Stimulated activated CD4-positive, alpha-beta T cell treated with anti-CD3 and anti-CD28 coated beads, Interleukin-12 subunit alpha, Interleukin-12 subunit beta, amount 100 ng/mL, for 24 hours (primary cell): Measurements from ENCODE around the gene ELF1.
A peak's percentile ranks its signal among the peaks of the same experiment; 100 is the strongest.

Experiments used
- DNase-seq, 2 experiments: peaks; one replicate each; pipeline ENCODE4 v3.0.0-alpha.2; 2020; ENCODE audit warnings: low read depth in 2 of 2

ELF1 gene

DNA sequence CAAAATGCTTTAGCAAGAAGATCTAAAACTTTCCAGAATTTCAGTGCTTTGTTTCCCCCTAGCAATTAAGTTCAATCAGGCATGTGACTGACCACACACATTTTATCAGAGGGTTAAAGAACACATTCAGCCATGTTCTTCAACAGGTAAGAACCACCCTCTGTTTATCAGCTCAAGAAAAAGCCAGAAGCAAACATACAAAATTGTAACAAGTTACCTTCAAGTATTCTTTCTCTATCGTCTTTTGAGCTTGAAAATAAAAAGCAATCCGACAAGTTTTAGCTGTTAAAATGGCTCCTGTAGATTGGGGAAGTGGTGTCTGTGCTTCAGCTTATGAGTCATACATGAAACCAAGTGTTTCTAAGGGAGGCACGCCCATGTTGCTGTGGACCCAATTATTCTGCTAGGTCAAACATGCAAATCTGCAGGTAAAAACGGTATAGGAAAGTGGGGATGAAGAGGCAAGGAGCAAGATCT lies at the start of gene ELF1:
TSS of gene ELF1 (minus strand) at position 306 of the 477 bp plus-strand sequence. CDS start 37,262 bp downstream, outside the sequence.
- peak in 1 of 2 experiments; percentile 18 for DNase-seq

DNA sequence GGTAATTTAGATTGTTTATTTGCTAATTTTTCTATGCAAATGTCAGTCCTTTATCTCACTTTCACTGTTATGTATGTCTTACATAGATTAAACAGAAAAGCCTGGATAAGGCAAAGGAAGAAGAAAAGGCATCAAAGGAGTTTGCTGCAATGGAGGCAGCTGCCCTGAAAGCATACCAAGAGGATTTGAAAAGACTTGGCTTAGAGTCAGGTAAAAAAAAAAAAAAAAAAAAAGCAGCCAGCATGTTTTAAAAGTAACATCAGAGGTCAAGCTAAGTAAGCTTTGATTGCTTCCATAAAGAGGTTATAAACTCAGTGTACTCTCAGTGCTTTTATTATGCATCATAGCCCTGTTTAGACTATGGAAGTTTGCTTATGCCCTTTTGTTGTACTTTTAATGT lies 46.0 kb upstream of the ELF1 start:
- DNase-seq, result no peak

DNA sequence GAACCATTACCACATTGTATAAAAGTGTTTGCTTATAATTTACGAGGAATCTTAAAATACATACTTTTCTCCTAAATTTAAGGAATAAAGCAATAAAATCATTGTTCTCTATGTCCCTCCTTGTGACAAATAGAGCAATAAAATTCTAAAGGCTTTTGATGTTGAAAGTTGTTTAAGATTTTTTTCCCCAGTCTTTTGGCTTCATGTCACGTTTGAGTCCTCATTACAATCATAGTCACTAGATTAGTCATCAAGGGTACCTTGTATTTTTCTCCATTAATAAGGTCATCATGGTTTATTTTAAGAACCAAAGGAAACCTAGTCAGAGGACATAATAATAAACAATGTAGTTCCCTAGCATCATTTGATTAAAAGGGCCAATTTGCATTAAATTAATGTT lies 45.4 kb upstream of the ELF1 start:
- no peak for DNase-seq

DNA sequence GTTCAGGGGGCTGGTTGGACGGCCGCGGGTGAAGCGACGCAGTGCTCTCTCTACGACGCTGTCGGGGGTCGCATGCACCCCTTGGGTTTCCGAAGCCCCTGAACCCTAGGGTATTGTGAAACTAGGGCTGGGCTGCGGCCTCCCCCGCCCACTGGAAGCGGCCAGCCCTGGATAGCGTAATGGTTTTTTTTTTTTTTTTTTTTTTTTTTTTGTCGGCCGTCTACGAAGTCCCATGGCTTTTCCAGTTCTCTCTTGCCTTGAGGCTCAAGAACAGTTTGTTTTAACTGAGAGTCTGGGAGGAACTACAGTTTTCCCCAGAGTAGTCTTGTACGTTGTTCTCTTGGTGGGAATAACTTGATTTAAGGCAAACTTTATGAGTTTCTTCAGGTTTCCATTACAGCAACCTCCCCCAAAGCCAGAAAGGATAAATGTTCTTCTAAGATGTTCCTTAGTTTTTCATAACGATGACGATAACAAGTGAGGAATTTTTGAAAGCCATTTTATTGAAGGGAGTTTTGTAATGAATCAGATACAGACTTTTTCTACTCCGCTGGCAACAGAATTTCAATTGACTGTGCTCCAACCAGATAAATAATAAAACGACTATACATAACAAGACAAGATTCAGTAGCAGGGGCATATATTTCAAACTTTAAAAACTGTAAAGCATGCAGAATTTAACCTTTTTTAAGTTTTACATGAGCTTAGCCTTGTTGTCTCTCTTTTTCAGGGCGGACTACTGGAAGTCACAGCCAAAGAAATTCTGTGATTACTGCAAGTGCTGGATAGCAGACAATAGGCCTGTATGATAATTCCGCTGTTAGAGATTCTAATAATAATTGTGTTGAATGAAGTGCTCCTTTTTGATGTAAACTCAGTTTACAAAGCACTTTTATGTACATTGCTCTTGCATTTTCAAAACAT lies 43.1 kb upstream of the ELF1 start:
- DNase-seq, result no peak

DNA sequence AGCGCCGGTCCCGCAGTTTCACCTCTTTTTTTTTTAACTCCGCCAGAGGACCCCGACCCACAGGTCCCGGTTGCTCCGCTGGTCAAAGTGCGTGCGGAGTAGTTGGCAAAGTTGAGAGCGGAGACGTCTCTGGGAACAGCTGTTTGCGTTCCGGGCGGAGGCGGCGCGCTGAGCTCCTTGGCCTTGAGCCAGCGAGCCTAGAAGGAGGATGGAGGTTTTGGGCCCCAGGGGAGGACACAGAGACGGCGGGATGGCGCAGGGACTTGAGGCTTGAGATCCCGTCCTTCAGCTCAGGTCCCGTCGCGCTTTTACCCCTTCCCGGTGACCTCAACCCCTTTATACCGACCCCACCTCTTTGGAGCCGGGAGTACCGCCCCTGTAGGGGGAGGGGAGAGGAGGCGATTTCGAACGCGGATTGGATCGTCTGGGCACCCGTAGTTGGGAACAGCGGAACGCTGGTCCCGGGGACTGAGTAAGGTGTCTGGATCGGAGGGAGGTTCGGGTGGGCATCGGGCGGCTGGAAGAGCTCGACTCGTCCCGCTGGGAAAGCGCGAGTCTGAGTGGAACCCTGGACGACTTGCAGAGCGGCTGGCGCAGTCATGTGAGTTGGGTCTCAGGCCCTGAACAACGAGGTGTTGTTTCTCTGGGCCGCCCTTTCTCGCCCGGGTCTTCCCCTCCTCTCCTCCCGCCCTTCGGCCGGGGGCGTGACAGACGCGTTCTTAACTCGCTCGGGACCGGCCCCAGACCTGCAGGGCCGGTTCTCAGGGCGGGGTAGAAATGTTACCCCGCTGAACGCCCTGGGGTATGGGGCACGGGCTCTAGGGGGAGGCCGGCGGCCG lies 42.2 kb upstream of the ELF1 start, which contains the start of gene WBP4:
TSS of gene WBP4 (plus strand) at position 435 of the 839 bp plus-strand sequence. CDS start at position 600, 165 bp downstream.
- peak; percentile 84 to 88 for DNase-seq

DNA sequence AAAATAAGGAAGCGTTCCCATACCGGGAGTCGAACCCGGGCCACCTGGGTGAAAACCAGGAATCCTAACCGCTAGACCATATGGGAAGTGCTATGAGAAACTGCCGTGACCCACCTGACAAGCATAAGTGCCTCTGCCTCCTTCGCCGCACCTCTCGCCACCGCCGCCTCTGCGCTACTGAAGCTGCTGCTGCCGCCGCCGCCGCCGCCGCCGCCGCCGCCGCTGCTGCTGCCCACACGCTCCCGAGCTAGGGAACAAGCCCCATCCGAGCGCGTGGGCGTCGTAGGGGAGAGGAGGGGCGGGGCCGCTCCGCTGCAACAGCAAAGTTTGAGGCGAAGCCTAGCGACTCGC lies 41.6 kb upstream of the ELF1 start:
- peak; percentile 77 to 82 for DNase-seq

DNA sequence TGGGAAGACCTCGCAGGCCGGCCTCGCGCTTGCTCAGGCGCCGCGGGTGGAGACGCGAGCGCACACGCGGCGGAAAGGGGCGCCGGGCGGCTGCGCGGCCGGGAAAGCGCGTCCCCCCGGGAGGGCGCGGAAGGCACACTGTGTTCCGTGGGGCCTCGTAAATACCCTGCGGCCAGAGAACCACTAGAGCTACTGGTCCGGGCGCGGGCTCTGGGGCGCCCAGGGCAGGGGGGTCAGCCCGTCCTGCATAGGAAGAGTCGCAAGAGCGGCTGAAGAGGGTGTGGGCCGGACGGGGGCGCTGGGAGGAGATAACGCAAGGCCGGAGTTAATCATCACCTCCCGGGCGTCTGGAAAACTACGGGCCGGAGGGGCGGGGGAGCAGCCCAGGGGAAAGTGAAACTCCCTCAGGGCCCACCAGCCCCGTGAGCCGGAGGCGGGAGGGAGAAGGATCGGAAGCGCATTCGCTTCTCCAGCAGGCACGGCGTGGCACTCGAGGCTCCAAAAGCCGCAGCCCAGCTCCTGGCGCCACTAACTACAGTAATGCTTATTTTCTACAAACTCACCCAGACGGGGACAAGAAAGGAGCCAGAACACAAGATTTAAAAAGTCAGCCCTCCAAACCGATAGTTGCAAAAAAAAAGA lies 41.1 kb upstream of the ELF1 start:
- peak; percentile 70 to 81 for DNase-seq

DNA sequence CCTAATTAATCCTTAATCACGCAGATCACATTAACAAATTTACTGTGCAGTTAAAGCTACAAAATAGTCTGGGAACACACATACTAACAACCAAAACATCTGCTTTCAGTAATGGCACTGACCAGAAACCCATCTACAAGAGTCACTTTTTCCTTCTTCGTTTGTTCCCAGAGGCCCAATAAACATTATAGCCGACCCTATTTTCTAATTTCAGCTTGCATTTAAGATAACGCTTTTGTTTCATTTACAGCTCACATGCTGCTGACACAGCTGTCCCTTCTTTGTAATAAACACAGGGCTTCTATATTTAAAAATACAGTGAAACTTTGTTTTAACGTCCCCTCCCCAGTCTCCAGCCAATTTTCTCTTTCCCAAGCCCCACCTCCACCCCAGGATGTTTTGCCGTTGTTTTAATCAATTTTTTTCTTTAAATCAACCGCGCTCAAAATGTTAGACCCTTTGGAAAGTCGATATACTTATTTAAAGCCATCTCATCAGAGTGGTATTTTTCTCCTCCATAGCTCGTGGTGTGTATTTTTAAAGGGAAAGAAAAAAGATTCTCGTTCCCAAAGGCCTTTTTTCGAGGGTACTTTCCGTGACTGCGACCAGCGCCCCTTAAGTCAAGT lies 40.5 kb upstream of the ELF1 start:
- DNase-seq, result no peak

DNA sequence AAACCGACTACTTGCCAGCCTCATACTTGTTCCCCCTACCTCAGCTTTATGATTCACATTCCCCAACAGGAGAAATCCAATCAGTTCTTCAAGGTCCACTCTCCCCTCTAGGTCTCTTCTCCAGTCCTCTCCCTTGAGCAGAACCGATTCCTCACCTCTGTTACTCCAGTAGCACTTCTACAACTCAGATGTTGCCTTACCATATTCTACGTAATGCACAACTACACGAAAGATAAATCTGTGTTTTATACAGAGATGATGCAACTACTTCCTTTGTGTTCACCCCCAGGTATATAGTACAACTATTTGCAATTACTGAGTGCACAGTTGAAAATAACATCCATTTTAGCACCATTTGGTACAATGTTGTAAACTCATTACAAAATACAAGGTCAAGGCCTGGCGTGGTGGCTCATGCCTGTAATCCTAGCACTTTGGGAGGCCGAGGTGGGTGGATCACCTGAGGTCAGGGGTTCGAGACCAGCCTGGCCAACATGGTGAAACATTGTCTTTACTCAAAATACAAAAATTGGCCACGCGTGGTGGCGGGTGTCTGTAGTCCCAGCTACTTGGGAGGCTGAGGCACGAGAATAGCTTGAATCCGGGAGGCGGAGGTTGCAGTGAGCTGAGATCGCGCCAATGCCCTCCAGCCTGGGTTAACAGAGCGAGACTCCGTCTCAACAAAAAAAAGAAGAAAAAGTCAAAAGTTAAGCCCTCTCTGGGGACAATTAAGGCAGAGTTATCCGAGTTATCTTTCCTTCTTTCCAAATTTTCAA lies 39.4 kb upstream of the ELF1 start:
- no peak for DNase-seq

DNA sequence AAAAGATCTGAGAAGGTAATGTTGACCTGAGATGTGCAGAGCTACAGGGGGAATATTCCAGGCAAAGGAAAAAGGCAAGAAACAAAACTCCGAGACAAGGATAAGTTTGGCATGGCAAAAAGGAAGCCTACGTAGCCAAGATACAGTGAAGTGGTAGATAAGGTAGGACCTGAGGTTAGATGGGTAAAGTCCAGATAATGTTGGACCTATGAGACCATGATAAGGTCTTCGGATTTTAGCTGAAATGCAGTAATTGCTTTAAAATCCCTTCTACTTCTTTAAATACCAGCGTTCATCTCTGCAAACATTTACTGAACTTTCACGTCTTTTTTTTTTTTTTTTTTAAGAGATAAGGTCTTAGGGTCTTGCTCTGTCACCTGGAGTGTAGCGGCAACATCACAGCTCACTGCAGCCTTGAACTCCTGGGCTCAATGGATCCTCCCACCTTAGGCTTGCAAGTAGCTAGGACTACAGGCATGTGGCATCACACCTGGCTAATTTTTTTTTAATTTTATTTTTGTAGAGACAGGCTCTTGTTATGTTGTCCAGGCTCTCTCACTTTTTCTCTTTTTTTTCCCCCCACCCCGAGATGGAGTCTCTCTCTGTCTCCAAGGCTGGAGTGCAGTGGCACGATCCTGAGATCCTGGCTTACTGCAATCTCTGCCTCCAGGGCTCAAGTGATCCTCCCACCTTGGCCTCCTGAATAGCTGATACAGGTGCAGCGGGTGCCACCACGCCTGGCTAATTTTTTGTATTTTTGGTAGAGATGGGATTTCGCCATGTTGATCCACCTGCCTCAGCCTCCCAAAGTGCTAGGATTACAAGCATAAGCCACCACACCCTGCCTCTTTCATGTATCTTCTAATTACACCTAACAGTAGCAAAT lies 38.0 kb upstream of the ELF1 start:
- DNase-seq, result no peak

DNA sequence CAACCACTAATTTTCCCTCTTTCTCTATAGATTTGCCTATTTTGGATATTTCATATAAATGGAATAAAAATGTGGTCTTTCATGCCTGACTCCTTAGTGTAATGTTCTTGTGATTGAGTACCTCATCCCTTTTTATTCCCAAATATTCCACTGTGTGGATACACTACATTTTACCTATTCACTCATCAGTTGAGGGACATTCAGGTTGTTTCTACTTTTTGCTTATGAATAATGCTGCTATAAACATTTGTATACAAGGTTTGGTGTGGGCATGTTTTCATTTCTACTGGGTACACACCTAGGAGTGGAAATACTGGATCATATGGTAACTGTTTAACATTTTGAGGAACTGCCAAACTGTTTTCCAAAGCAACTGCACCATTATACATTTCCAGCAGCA lies 37.1 kb upstream of the ELF1 start:
- DNase-seq, result no peak

DNA sequence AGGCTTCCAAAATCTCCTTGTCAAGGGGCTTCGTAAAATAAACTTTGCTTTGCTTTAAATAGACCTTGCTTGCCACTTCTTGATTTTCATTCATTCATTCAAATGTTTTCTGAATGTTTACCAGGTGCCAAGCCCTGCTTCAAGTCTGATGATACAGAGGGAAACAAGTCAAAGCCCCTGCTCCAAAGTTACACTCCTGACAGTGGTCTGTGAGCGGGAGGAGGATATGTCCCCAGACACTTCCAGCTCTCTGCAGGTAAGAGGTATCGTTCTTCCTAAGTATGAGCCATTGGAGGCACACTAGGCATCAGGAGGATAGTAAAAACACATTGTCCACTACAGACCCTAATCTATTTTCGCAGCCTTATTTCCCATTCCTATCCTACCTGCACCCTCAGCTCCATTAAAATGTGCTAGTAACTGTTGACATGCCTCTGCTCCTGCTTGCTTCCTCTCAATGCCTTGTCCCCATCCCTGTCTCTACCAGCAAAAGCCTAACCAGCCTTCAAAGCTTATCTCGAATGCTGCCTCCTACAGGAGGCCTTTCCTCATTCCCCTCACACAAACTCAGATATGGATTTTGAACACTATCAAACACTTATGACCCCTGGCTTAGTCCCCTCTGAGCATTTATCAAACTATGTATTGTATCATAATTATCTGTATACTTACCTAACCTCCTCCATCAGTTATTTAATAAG lies 36.0 kb upstream of the ELF1 start:
- DNase-seq, result no peak

DNA sequence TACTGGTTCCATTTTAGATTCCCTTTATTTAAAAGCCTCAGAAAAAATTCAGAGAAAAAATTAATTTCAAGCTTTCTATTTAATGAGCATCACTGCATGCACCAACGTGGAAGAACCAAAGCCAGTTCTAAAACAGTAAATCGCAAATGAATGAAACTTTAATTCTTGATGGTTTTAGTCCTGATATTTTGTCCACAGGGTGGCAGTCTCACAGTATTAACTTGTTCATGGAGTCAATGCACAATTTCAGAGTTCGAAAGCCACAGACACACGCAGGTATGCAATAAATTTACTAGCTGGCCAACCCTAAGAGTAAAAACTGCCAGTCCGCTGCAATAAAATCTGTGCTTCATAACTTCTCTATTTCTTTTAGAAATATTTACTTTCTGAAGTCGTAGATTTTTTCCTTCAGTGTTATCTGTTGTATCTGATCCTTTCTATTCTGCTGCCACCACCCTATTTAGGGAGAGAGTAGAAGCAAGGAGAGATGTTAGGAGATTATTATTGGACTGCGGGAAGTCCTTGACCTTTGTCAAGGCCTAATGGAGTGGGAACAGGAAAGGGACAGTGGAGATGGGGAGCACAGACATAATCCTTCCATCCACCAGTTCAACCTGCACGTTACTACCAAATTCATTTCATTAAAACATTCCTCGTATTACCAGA lies 35.2 kb upstream of the ELF1 start:
- DNase-seq, result no peak

DNA sequence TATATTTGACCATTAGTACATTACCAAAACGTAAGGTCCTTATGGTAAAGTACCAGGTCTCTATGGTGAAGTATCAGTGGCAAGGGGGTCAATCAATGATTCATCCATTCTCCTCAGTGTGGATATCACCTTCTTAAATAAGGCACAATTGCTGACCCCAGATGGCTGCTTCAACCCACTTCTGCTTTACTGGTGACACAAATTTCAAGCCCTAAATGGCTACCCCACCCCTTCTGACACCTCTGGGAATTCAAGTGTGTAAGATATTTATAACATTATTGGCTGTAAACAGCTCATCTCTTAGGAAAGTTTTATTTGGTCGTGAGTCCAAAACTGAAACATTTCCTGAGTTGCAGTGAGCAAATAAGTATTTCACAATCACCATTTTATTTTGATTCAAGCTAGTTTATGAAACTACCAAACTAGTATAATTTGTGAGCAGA lies 34.3 kb upstream of the ELF1 start:
- DNase-seq, result no peak

DNA sequence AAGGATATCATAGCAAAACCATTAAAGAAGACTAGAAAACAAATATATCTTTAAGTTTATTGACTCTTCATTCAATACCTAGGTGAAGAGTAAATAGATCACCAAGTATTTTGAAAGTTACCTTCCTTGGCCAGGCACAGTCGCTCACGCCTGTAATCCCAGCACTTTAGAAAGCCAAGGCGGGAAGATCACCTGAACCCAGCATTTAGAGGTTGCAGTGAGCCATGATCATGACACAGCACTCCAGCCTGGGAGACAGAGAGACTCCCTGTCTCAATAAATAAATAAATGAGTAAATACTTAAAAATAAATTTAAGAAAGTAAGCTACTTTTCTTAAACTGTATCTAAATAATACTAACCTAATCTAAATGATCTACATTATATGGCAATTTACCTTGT lies 33.3 kb upstream of the ELF1 start:
- DNase-seq, result no peak

DNA sequence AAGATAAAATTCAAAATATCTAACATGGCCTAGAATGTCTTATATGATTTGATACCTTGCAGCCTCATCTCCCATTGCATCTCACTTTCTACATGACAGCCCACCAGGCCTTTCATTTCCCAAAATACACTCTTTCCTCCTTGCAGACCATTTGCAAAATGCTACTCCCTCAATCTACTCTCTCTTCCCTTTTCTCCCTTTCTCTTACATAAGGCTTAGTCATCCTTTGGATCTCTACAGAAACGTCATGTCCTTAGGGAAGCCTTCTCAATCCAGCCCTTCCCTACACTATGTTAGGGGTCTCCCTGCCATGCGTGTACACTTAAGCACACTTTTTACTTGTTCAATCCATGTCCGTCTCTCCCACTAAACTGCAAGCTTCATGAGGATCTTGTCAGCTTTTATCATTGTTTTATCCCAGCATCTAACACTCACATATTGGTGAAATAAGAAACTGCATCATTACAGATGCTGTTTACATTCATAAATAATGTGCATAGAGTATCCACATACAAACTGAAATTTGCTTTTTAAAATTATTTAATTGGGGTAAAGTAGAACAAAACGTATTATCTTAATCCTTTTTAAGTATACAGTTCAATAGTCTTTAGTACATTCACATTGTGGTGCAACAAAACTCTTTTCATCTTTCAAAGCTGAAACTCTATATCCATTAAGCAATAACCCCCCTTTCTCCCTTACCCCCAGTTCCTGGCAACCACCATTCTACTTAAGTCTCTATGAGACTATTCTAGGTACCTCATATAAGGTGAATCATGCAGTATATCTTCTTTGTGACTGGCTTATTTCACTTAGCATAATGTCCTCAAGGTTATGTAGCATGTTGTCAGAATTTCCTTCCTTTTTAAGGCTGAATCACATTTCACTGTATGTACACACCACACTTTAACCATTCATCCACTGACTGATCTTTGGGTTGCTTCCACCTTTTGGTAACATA lies 30.6 kb upstream of the ELF1 start:
- DNase-seq, result no peak

DNA sequence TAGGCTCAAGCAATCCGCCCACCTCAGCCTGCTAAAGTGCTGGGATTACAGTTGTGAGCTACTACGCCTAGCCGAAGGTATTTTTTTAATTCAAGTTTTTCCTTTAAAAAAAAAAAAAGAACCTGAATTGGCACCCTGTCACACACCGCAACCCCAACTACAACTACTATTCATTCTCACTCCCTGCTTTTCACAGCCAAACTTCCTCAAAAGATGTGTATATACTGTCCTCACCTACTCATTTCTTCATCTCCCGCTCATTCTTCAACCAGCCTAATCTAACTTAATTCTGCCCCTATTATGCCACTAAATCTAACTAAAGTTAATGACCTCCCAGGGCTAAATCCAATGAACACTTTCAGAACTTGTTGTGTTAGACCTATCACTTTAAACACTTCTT lies 29.5 kb upstream of the ELF1 start:
- DNase-seq, result no peak
